ENCODE data around the gene SLC7A1. TPM values are rescaled to one million over a fixed set of nuclear protein-coding genes. Genes with fewer than 3 reads are reported as not detected.

Gene SLC7A1
- total RNA-seq, 1 experiment from 2014 or later = 84.5 TPM

DNA sequence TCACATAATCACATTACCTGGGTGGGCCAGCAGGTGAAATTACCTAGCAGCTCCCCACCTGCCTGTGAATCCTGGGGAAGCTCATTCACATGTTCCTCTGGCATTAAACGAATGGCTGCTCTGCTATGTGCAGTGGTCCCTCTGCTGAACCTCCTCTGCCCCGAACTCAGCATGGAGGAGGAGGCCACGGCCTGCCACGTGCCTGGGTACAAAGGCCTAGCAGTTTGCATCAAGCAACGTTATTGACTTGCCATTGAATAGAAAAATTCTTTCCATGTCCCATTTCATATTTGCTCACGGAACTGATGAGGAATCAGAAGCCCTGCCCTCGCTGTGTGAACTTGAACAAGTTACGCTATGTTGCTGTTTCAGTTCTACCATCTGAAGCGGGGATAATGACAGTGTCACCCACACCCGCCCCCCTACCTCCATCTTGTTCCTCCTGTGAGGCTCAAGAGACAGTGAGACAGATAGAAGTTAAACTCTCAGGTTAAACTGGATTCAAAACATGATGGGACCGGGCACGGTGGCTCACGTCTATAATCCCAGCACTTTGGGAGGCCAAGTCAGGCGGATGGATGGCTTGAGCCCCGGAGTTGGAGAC is 25.3 kb downstream of the SLC7A1 start (continued):
- TF ChIP-seq TEAD1 (CRISPR knock-in tag; IDR thresholded peaks at IDR 0.05) = no peak

DNA sequence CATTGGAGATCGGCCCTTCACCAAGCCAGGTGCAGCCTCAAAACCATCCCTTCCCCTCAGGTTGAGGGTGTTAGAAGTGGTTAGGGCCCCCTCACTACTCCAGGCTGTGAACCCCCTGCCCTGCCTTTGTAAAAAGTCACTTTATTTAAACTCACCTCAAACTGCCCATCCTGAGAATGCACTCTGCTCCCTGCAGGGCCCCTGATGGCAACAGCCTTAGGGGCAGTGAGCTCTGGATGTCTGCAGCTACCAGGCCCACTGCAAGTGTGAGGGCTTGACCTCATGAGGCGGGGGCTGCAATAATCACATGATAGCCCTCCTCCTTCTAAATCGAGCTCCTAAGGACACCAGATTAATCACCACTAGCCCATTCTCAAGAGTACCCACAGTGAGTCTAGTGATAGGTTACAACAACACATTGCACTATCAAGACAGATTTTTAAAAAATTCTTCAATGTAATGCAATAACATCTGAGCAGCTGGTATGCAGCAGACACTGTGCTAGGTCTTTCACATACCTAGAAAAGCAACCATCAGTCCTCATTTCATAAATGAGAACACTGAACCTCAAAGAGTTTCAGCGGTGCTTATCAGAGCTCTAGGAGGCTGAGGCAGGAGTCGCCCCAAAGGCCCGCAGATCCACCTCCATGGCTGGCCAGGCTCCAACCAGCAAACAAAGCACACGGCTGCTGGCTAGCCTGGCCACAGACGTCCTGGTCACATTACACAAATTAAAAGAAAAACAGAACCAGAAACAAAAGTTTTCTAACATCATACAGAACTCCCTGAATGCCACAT is 26.0 kb downstream of the SLC7A1 start:
- peak; percentile 58 for ATAC-seq
- DNase-seq (ENCODE audit: low spot score) = no peak
- H3K4me1 Mint-ChIP-seq = peaks cover 80% of the 10 kb centered on the region
- TF ChIP-seq, protein P1, sequence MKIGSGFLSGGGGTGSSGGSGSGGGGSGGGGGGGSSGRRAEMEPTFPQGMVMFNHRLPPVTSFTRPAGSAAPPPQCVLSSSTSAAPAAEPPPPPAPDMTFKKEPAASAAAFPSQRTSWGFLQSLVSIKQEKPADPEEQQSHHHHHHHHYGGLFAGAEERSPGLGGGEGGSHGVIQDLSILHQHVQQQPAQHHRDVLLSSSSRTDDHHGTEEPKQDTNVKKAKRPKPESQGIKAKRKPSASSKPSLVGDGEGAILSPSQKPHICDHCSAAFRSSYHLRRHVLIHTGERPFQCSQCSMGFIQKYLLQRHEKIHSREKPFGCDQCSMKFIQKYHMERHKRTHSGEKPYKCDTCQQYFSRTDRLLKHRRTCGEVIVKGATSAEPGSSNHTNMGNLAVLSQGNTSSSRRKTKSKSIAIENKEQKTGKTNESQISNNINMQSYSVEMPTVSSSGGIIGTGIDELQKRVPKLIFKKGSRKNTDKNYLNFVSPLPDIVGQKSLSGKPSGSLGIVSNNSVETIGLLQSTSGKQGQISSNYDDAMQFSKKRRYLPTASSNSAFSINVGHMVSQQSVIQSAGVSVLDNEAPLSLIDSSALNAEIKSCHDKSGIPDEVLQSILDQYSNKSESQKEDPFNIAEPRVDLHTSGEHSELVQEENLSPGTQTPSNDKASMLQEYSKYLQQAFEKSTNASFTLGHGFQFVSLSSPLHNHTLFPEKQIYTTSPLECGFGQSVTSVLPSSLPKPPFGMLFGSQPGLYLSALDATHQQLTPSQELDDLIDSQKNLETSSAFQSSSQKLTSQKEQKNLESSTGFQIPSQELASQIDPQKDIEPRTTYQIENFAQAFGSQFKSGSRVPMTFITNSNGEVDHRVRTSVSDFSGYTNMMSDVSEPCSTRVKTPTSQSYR (CRISPR knock-in tag; IDR thresholded peaks at IDR 0.05) = no peak
- no peak for TF ChIP-seq MXD4 (CRISPR knock-in tag; IDR thresholded peaks at IDR 0.05; ENCODE audit: borderline replicate concordance)
- H3K27ac Mint-ChIP-seq = peak overlapping the region; percentile 70
- CTCF ChIA-PET = interaction anchor here (0.8 to 1.3 kb wide), 4 partner anchors 9 to 144 kb away, joined by 3 to 4 read pairs (median 3); no protein-coding TSS in a partner anchor
- no peak overlapping the region for H3K4me3 Mint-ChIP-seq
- H3K9me3 Mint-ChIP-seq = 0 out of 2 replicates have a peak, but pooled peaks cover 5% of the 10 kb centered on the region
- H3K36me3 Mint-ChIP-seq = no peaks in the 10 kb centered on the region; the same call in 1 of the 2 replicates
- POLR2A ChIA-PET = interaction anchor here (0.6 kb wide), 1 partner anchor 125 kb away, joined by 5 read pairs; no protein-coding TSS in a partner anchor
- H3K27me3 Mint-ChIP-seq (ENCODE audit: low read depth) = no peaks in the 10 kb centered on the region

DNA sequence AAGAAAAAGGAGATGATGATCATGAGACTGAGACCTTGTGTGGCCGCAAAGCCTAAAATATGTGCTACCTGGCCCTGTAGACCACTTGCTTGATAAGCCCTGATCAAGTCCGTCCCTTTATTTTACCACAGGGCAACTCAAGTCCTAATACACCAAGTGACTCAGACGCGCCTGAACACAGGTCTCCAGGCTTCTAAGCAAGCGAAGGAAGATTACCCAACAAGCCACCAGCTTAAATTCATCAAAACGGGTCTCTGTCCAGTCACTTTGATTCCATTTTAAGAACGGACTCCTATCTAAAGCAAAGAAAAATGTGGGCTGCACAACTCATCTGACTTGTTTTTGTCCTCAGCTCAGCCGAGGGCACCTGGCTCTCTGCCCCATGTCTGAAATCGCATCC is 26.8 kb downstream of the SLC7A1 start:
- CTCF ChIA-PET = interaction anchor here (1.3 to 2.2 kb wide), 2 partner anchors 61 to 145 kb away, joined by 4 to 11 read pairs; no protein-coding TSS in a partner anchor
- POLR2A ChIA-PET = no interaction called here
- ATAC-seq = no peak
- H3K27ac Mint-ChIP-seq = peak overlapping the region; percentile 58
- no peak for DNase-seq (ENCODE audit: low spot score)
- peaks cover 80% of the 10 kb centered on the region for H3K4me1 Mint-ChIP-seq
- H3K9me3 Mint-ChIP-seq = 0 out of 2 replicates have a peak, but pooled peaks cover 5% of the 10 kb centered on the region
- no peaks in the 10 kb centered on the region for H3K27me3 Mint-ChIP-seq (ENCODE audit: low read depth)
- TF ChIP-seq, protein P2, sequence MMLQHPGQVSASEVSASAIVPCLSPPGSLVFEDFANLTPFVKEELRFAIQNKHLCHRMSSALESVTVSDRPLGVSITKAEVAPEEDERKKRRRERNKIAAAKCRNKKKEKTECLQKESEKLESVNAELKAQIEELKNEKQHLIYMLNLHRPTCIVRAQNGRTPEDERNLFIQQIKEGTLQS (CRISPR knock-in tag; conservative IDR thresholded peaks at IDR 0.05) = no peak
- TF ChIP-seq SMAD3 (CRISPR knock-in tag; IDR thresholded peaks at IDR 0.05; ENCODE audit: borderline replicate concordance) (no peak), TEAD1 (CRISPR knock-in tag; IDR thresholded peaks at IDR 0.05) (no peak), FOXK1 (CRISPR knock-in tag; IDR thresholded peaks at IDR 0.05) (no peak), ZNF416 (CRISPR knock-in tag; IDR thresholded peaks at IDR 0.05) (no peak), SP1 (CRISPR knock-in tag; conservative IDR thresholded peaks at IDR 0.05) (no peak), IRF2 (CRISPR knock-in tag; IDR thresholded peaks at IDR 0.05; ENCODE audit: borderline replicate concordance, low read depth) (no peak)
- TF ChIP-seq, protein P3, sequence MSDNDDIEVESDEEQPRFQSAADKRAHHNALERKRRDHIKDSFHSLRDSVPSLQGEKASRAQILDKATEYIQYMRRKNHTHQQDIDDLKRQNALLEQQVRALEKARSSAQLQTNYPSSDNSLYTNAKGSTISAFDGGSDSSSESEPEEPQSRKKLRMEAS (CRISPR knock-in tag; IDR thresholded peaks at IDR 0.05) = no peak
- no peak overlapping the region for H3K4me3 Mint-ChIP-seq
- H3K36me3 Mint-ChIP-seq = no peaks in the 10 kb centered on the region; the same call in 1 of the 2 replicates

DNA sequence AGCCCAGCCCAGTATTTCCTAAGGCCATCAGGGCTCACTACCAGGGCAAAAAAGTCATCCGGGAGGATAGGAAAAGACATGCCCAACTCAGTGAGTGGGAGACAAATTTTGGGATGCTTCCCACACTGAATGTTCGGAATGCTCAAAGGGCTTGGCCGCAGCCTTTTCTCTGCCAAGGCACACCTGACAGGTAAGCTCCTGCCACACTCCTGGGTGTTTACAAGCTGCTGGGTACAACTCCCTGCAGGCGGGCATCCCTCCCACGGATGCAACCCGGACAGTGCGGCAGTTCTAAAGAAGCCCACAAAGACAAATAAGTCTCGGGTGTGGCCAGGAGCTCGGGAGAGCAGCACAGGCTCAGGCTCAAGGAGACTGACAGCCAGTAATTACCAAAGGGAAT is 28.1 kb downstream of the SLC7A1 start:
- ATAC-seq (no peak), DNase-seq (ENCODE audit: low spot score) (no peak)
- ChIA-PET CTCF (interaction anchor here (0.7 to 2.2 kb wide), 5 partner anchors 16 to 146 kb away, joined by 3 to 11 read pairs (median 4); no protein-coding TSS in a partner anchor), POLR2A (interaction anchor here (1.1 to 2.0 kb wide), 3 partner anchors 10 to 27 kb away, joined by 3 to 9 read pairs (median 3); no protein-coding TSS in a partner anchor)
- Mint-ChIP-seq H3K27ac (no peak overlapping the region), H3K27me3 (ENCODE audit: low read depth) (no peaks in the 10 kb centered on the region), H3K36me3 (no peaks in the 10 kb centered on the region; the same call in 1 of the 2 replicates), H3K9me3 (0 out of 2 replicates have a peak, but pooled peaks cover 5% of the 10 kb centered on the region), H3K4me3 (no peak overlapping the region), H3K4me1 (peaks cover 83% of the 10 kb centered on the region)
- TF ChIP-seq ZNF416 (CRISPR knock-in tag; IDR thresholded peaks at IDR 0.05) (no peak), ZNF263 (CRISPR knock-in tag; IDR thresholded peaks at IDR 0.05; ENCODE audit: low read depth) (no peak), TCF7 (CRISPR knock-in tag; IDR thresholded peaks at IDR 0.05; ENCODE audit: low read depth) (no peak)
- TF ChIP-seq, protein P4, sequence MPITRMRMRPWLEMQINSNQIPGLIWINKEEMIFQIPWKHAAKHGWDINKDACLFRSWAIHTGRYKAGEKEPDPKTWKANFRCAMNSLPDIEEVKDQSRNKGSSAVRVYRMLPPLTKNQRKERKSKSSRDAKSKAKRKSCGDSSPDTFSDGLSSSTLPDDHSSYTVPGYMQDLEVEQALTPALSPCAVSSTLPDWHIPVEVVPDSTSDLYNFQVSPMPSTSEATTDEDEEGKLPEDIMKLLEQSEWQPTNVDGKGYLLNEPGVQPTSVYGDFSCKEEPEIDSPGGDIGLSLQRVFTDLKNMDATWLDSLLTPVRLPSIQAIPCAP (CRISPR knock-in tag; IDR thresholded peaks at IDR 0.05) = no peak
- TF ChIP-seq, protein P5, sequence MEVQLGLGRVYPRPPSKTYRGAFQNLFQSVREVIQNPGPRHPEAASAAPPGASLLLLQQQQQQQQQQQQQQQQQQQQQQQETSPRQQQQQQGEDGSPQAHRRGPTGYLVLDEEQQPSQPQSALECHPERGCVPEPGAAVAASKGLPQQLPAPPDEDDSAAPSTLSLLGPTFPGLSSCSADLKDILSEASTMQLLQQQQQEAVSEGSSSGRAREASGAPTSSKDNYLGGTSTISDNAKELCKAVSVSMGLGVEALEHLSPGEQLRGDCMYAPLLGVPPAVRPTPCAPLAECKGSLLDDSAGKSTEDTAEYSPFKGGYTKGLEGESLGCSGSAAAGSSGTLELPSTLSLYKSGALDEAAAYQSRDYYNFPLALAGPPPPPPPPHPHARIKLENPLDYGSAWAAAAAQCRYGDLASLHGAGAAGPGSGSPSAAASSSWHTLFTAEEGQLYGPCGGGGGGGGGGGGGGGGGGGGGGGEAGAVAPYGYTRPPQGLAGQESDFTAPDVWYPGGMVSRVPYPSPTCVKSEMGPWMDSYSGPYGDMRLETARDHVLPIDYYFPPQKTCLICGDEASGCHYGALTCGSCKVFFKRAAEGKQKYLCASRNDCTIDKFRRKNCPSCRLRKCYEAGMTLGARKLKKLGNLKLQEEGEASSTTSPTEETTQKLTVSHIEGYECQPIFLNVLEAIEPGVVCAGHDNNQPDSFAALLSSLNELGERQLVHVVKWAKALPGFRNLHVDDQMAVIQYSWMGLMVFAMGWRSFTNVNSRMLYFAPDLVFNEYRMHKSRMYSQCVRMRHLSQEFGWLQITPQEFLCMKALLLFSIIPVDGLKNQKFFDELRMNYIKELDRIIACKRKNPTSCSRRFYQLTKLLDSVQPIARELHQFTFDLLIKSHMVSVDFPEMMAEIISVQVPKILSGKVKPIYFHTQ (CRISPR knock-in tag; IDR thresholded peaks at IDR 0.05) = no peak
- TF ChIP-seq, protein P6, sequence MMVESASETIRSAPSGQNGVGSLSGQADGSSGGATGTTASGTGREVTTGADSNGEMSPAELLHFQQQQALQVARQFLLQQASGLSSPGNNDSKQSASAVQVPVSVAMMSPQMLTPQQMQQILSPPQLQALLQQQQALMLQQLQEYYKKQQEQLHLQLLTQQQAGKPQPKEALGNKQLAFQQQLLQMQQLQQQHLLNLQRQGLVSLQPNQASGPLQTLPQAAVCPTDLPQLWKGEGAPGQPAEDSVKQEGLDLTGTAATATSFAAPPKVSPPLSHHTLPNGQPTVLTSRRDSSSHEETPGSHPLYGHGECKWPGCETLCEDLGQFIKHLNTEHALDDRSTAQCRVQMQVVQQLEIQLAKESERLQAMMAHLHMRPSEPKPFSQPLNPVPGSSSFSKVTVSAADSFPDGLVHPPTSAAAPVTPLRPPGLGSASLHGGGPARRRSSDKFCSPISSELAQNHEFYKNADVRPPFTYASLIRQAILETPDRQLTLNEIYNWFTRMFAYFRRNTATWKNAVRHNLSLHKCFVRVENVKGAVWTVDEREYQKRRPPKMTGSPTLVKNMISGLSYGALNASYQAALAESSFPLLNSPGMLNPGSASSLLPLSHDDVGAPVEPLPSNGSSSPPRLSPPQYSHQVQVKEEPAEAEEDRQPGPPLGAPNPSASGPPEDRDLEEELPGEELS (CRISPR knock-in tag; IDR thresholded peaks at IDR 0.05) = no peak

All from WTC11 (cell line).